Neural progenitor cell (in vitro differentiated cells): ENCODE measurements around the gene GNL3L. TPM values are rescaled to one million over a fixed set of nuclear protein-coding genes. Genes with fewer than 3 reads are reported as not detected.
A peak's percentile ranks its signal among the peaks of the same experiment; 100 is the strongest.
"Not testable (repeated sequence)": the region's sequence is repeated elsewhere in the genome, so short reads cannot be mapped to it uniquely, and the experiment has no call there.

Experiments
- DNase-seq: peaks from one replicate; pipeline ENCODE4 v3.0.0-alpha.2; 2016; ENCODE audit warnings: low spot score
- H2AFZ ChIP-seq: fragments of 200-600 bp; sonication (generic); replicated peaks from 2 replicates; pipeline ENCODE4 v1.6.1; 2016; ENCODE audit warnings: antibody characterized with exemption
- H3F3A ChIP-seq: fragments of 200-600 bp; sonication (generic); 2 replicates; pipeline ENCODE4 v1.6.1; 2016; ENCODE audit warnings: antibody characterized with exemption, low read depth
- H3K27ac ChIP-seq: fragments of 200-600 bp; sonication (generic); 2 replicates; pipeline ENCODE4 v1.5.1; 2016; ENCODE audit warnings: mild to moderate bottlenecking
- H3K27me3 ChIP-seq: fragments of 200-600 bp; sonication (generic); 2 replicates; pipeline ENCODE4 v1.6.1; 2016; ENCODE audit warnings: mild to moderate bottlenecking, moderate library complexity
- H3K36me3 ChIP-seq: fragments of 200-600 bp; sonication (generic); 2 replicates; pipeline ENCODE4 v1.5.1; 2016
- H3K4me1 ChIP-seq: fragments of 200-600 bp; sonication (generic); 2 replicates; pipeline ENCODE4 v1.6.1; 2016; ENCODE audit warnings: mixed run types
- H3K4me2 ChIP-seq: fragments of 200-600 bp; sonication (generic); 2 replicates; pipeline ENCODE4 v1.6.1; 2016
- H3K4me3 ChIP-seq: fragments of 200-600 bp; sonication (generic); 2 replicates; pipeline ENCODE4 v1.5.1; 2016
- H3K79me2 ChIP-seq: fragments of 200-600 bp; sonication (generic); 2 replicates; pipeline ENCODE4 v1.6.1; 2016; ENCODE audit warnings: low read depth
- H3K9ac ChIP-seq: fragments of 200-600 bp; sonication (generic); 2 replicates; pipeline ENCODE4 v1.6.1; 2016
- H3K9me3 ChIP-seq: fragments of 200-600 bp; sonication (generic); 2 replicates; pipeline ENCODE4 v1.5.1; 2016; ENCODE audit warnings: low read depth
- H4K20me1 ChIP-seq: fragments of 200-600 bp; sonication (generic); 2 replicates; pipeline ENCODE4 v1.6.1; 2016; ENCODE audit warnings: low read depth
- H3K27ac Mint-ChIP-seq: 3 replicates; pipeline ENCODE4 v1.8.0; 2021; ENCODE audit warnings: mixed read lengths
- H3K27me3 Mint-ChIP-seq: 2 replicates; pipeline ENCODE4 v1.8.0; 2022; ENCODE audit warnings: low read depth, mild to moderate bottlenecking, inconsistent platforms, moderate library complexity, mixed read lengths; ENCODE audit not compliant: insufficient read depth
- H3K36me3 Mint-ChIP-seq: 3 replicates; pipeline ENCODE4 v1.8.0; 2021; ENCODE audit warnings: mixed read lengths
- H3K4me1 Mint-ChIP-seq: 3 replicates; pipeline ENCODE4 v1.8.0; 2021; ENCODE audit warnings: mixed read lengths
- H3K4me3 Mint-ChIP-seq: 3 replicates; pipeline ENCODE4 v1.8.0; 2021; ENCODE audit warnings: mild to moderate bottlenecking, moderate library complexity, mixed read lengths
- H3K9me3 Mint-ChIP-seq: 3 replicates; pipeline ENCODE4 v1.8.0; 2020; ENCODE audit warnings: mixed read lengths
- EZH2 ChIP-seq: fragments of 200-600 bp; sonication (generic); IDR thresholded peaks from 2 replicates; pipeline ENCODE4 v1.6.1; 2017; ENCODE audit warnings: antibody characterized with exemption, mild to moderate bottlenecking, moderate library complexity
- EZH2phosphoT487 ChIP-seq: fragments of 200-600 bp; sonication (generic); IDR thresholded peaks from 2 replicates; pipeline ENCODE4 v1.6.1; 2017; ENCODE audit warnings: antibody characterized with exemption
- total RNA-seq: library from RNA; depleted of rRNA; stranded (reverse); fragments of >200 nt; gene quantifications from 2 replicates; pipeline ENCODE4 v1.2.3, GENCODE V29; 2015; ENCODE audit warnings: low replicate concordance
- TF ChIP-seq, protein P1 (sequence below): fragments of 200-600 bp; sonication (generic); IDR thresholded peaks from 2 replicates; pipeline ENCODE4 v1.5.1; 2017; ENCODE audit warnings: antibody characterized with exemption, mild to moderate bottlenecking

GNL3L gene
- total RNA-seq, 1 donor from 2014 or later: 19.3 TPM

DNA sequence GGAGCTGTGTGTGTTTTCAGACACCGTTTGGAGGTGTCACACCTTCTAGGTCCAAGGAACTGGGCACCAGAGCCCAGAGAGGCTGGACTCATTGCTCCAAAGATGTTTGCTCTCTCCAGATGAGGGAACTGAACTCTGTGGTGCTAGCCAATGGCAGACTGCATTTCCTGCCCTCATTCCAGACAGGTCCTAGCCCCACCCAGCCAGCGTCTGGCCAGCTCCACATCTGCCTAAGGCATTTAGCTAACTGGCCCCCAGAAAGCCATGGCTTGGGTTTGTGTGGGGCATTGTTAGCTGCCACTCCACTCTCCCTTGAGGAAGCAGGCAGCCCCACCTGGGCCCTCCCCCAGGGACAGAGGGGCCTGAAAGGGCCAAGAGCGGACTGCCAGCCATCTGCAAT lies 45.4 kb upstream of the GNL3L start:
- peaks cover 2% of the 10 kb centered on the region for H3K36me3 Mint-ChIP-seq
- H3K9me3 Mint-ChIP-seq: peaks cover 17% of the 10 kb centered on the region

DNA sequence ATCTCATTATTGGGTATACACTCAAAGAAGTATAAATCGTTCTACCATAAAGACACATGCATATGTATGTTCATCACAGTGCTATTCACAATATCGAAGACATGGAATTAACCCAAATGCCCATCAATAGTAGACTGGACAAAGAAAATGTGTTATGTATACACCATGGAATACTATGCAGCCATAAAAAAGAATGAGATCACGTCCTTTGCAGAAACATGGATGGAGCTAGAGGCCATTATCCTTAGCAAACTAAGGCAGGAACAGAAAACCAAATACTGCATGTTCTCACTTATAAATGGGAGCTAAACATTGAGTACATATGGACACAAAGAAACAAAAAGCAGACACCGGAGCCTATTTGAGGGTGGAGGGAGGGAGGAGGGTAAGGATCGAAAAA lies 40.2 kb upstream of the GNL3L start:
- peaks cover 19% of the 10 kb centered on the region for H3K9me3 Mint-ChIP-seq
- not testable (repeated sequence) for H3K27me3 Mint-ChIP-seq

More for the DNA sequence above, 45.4 kb upstream of the GNL3L start:
- H3K27ac Mint-ChIP-seq: no peak overlapping the region
- TF ChIP-seq, protein P1, sequence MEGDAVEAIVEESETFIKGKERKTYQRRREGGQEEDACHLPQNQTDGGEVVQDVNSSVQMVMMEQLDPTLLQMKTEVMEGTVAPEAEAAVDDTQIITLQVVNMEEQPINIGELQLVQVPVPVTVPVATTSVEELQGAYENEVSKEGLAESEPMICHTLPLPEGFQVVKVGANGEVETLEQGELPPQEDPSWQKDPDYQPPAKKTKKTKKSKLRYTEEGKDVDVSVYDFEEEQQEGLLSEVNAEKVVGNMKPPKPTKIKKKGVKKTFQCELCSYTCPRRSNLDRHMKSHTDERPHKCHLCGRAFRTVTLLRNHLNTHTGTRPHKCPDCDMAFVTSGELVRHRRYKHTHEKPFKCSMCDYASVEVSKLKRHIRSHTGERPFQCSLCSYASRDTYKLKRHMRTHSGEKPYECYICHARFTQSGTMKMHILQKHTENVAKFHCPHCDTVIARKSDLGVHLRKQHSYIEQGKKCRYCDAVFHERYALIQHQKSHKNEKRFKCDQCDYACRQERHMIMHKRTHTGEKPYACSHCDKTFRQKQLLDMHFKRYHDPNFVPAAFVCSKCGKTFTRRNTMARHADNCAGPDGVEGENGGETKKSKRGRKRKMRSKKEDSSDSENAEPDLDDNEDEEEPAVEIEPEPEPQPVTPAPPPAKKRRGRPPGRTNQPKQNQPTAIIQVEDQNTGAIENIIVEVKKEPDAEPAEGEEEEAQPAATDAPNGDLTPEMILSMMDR: no peak
- no peak for TF ChIP-seq EZH2phosphoT487
- no peak for TF ChIP-seq EZH2
- no peak overlapping the region for H3K4me3 Mint-ChIP-seq
- no peak overlapping the region for H3K9ac ChIP-seq
- H4K20me1 ChIP-seq: peaks cover 30% of the 10 kb centered on the region
- H3F3A ChIP-seq: no peaks in the 10 kb centered on the region
- no peaks in the 10 kb centered on the region for H3K9me3 ChIP-seq
- H3K4me3 ChIP-seq: no peak overlapping the region
- no peaks in the 10 kb centered on the region for H3K27me3 ChIP-seq
- peaks cover 44% of the 10 kb centered on the region for H3K79me2 ChIP-seq
- no peak overlapping the region for H2AFZ ChIP-seq
- H3K27ac ChIP-seq: no peak overlapping the region
- H3K27me3 Mint-ChIP-seq: peaks cover 10% of the 10 kb centered on the region
- H3K4me2 ChIP-seq: peak overlapping the region; percentile 47
- H3K36me3 ChIP-seq: no peaks in the 10 kb centered on the region
- peaks cover 33% of the 10 kb centered on the region for H3K4me1 Mint-ChIP-seq
- H3K4me1 ChIP-seq: peaks cover 3% of the 10 kb centered on the region
- DNase-seq: peak; percentile 31

DNA sequence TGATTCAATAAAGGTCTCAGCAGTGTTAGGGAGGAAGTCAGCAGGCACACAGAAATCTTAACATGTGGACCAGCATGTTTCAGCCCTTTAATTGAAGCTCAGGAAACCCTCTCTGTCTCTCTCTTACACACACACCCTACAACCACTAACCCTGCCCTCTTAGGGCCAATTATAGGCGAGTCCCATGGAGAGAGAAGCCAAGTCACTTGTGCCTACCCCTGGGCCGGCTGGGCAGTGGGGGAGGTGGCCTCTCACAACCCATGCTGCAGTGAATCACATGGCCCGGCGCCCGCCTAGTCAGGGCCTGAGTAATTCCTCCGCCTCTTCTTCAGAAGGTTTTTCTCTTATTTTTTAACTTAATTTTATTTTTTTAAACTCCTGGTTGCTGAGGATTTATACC lies 37.7 kb upstream of the GNL3L start:
- Histone ChIP-seq H3K27me3 (no peaks in the 10 kb centered on the region), H3K9ac (no peak overlapping the region), H3K4me2 (peak overlapping the region; percentile 76), H3K79me2 (peaks cover 75% of the 10 kb centered on the region), H3K36me3 (no peaks in the 10 kb centered on the region), H2AFZ (no peak overlapping the region), H3K9me3 (no peaks in the 10 kb centered on the region), H3K4me1 (peaks cover 3% of the 10 kb centered on the region), H3K4me3 (no peak overlapping the region), H3F3A (no peaks in the 10 kb centered on the region), H4K20me1 (peaks cover 17% of the 10 kb centered on the region), H3K27ac (no peak overlapping the region)
- no peak overlapping the region for H3K27ac Mint-ChIP-seq
- no peak for DNase-seq
- no peak for TF ChIP-seq EZH2
- TF ChIP-seq, protein P1: no peak
- TF ChIP-seq EZH2phosphoT487: no peak
- peaks cover 26% of the 10 kb centered on the region for H3K4me1 Mint-ChIP-seq
- peaks cover 20% of the 10 kb centered on the region for H3K9me3 Mint-ChIP-seq
- no peaks in the 10 kb centered on the region for H3K27me3 Mint-ChIP-seq
- H3K36me3 Mint-ChIP-seq: peaks cover 16% of the 10 kb centered on the region
- H3K4me3 Mint-ChIP-seq: no peak overlapping the region

More for the DNA sequence above, 40.2 kb upstream of the GNL3L start:
- Histone ChIP-seq H3K79me2 (peaks cover 86% of the 10 kb centered on the region), H4K20me1 (peaks cover 19% of the 10 kb centered on the region)
- H3K9ac ChIP-seq, DNase-seq, H3K27me3 ChIP-seq, H2AFZ ChIP-seq, H3K27ac ChIP-seq, H3K4me2 ChIP-seq, H3K4me3 Mint-ChIP-seq, H3K36me3 ChIP-seq, H3K9me3 ChIP-seq, H3K27ac Mint-ChIP-seq, H3K4me3 ChIP-seq, H3K4me1 ChIP-seq, H3F3A ChIP-seq: not testable (repeated sequence)
- H3K4me1 Mint-ChIP-seq: peaks cover 22% of the 10 kb centered on the region
- H3K36me3 Mint-ChIP-seq: peaks cover 16% of the 10 kb centered on the region

DNA sequence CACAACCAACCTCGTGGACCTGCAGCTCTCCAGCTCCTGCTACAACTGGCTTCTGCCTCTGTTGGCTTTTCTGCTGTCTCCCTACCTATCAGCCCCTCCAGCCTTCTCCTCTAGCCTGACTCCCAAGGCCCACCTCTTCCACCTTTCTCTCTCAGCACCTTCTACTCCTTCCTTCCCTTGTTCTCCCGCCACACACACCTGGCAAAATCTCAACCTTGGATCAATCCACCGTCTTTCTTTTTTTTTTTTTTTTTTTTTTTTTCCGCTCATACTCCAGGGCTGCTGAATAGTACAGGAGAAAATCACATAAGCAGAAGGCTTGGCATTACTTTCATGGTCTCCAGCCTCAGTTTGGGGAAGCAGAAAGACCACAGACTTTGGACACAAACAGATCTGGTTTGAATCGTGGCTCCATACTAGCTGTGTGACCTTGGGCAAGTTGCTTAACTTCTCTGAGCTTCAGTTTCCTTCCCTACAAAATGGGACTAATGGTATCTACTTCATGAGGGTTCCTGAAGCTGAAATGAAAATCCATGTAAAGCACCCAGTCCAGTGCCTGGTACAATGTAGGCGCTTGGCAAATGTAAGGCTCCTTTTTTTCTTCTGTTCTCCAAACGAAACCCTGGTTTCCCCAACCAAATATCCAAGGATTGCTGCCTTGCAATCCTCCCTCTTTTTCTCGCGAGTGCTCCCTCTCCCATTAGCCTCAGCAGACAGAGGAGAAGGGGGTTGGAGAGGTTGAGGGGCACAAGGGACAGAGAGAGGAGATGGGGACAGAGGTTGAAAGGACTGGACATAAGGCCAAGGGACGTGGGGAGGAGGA lies 35.6 kb upstream of the GNL3L start:
- peak overlapping the region; percentile 76 for H3K4me2 ChIP-seq
- DNase-seq: no peak
- TF ChIP-seq EZH2phosphoT487 (no peak), EZH2 (no peak)
- TF ChIP-seq, protein P1: no peak
- H3K27me3 Mint-ChIP-seq: peaks cover 3% of the 10 kb centered on the region
- H3K27me3 ChIP-seq: no peaks in the 10 kb centered on the region
- H3K9ac ChIP-seq: peak overlapping the region; percentile 60
- H4K20me1 ChIP-seq: peaks cover 17% of the 10 kb centered on the region
- H3F3A ChIP-seq: peaks cover 6% of the 10 kb centered on the region
- H3K9me3 Mint-ChIP-seq: peaks cover 20% of the 10 kb centered on the region
- peaks cover 14% of the 10 kb centered on the region for H3K36me3 Mint-ChIP-seq
- H3K27ac ChIP-seq: no peak overlapping the region
- H3K27ac Mint-ChIP-seq: peak overlapping the region; percentile 25
- H3K4me1 Mint-ChIP-seq: peaks cover 35% of the 10 kb centered on the region
- no peaks in the 10 kb centered on the region for H3K36me3 ChIP-seq
- H3K79me2 ChIP-seq: peaks cover 57% of the 10 kb centered on the region
- peak overlapping the region; percentile 92 for H3K4me3 Mint-ChIP-seq
- no peaks in the 10 kb centered on the region for H3K9me3 ChIP-seq
- peak overlapping the region; percentile 66 for H3K4me3 ChIP-seq
- H2AFZ ChIP-seq: no peak overlapping the region
- peaks cover 8% of the 10 kb centered on the region for H3K4me1 ChIP-seq
